DLD1 (cell line): Measurements from ENCODE around the gene FCRL6.

Source experiments
- in situ Hi-C: cut with HindIII; loops from 2 replicates; pipeline ENCODE4 v1.10.0; 2017; ENCODE audit warnings: low sequenced_read_pairs

Gene FCRL6

DNA sequence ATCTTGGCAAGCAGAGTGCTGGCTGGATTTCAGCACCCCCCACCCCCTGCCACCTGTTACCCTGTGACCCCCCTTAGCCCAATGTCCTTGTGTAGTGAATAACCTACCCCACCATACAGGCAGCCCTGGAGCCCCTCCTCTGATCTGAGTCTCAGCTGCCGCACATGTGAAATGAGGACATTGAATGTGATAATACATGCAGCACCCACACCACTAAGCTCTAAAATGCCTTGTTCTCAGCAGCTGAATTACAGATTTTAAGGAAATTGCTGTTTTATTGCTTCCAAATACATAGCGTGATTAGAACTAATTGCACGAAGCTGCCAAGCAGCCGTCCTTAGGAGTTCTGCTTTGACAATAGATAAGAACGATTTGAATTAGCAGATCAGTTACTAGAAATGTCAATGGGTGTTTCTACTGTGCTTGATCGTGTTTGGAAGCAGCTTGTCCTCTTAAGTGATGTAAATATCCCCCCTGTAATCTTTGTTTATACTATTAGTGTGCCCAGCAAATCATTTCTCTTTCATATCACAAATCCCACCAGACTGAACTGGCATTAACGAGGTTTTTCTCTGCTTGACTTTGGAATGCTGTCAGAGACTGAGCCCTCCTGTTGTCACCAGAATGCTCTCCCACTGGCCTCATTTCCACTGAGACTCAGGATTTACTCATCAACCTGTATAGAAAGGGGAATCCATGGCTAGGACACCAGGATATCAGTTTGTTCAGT, 29.4 kb downstream of the FCRL6 start:
- in situ Hi-C loops, result no loop called here

GRCh38 chr1:159832309-159832708, 30.1 kb downstream of the FCRL6 start:
- in situ Hi-C loops, result no loop called here

- in situ Hi-C loops, result no loop called here
These were observed 33.2 kb downstream of the FCRL6 start for GRCh38 chr1:159835356-159835755.

- in situ Hi-C loops, result no loop called here
These were observed 33.8 kb downstream of the FCRL6 start for GRCh38 chr1:159835862-159836525.

DNA sequence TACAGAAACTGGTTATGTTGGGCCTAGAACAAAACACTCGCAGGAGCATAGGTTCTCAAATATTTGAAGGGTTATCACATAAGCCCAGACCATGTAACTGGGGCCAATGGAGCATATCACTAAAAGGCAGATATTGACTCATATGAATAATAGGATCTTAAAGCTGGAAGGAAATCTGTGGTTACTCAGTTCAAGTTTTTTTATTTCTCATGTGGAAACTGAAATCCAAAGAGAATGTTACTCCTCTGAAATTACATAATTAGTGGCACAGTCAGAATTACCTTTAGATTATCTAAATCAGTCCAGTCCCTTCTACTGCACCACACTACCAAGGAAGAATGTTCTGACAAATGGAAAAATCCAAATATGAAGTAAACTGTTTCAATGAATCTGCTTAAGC, 36.6 kb downstream of the FCRL6 start:
- in situ Hi-C loops, result no loop called here

DNA sequence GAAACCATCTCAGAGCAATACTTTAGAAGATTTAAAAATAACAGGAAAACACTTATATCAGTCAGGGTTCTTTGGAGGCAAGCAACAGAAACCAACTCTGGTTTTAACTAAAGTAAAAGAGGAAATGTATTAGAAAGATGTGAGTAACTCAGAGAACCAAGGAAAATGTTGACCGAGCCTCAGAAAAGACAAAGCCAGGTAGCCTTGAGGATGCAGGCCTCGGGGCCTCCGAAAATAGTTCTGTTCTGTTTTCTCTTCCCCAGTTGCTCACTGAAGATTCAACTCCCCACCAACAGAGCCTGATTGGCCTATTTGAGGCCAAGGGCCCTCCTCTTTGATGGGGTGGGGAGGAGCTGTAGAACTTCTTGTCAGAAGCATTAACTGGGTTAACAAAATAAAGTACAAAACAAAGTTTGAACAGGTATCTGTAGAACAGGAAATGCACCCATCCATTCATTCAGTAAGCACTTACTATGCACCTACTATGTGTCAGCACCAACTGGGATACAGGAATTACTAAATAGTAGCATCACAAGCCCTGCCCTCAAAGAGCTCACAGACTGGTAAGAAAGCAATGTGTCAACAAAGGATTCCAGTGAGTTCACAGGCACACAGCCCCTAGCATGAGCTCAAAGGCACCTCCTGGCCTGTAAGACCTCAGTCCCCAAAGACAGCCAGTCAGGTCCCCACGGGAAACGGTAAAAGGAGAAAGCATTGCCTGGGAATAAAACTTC, 37.1 kb downstream of the FCRL6 start:
- in situ Hi-C loops, result no loop called here

- in situ Hi-C loops, result no loop called here
These were observed 39.6 kb downstream of the FCRL6 start for GRCh38 chr1:159841749-159842148.

- in situ Hi-C loops, result no loop called here
These were observed 41.3 kb downstream of the FCRL6 start for GRCh38 chr1:159843459-159843858.

DNA sequence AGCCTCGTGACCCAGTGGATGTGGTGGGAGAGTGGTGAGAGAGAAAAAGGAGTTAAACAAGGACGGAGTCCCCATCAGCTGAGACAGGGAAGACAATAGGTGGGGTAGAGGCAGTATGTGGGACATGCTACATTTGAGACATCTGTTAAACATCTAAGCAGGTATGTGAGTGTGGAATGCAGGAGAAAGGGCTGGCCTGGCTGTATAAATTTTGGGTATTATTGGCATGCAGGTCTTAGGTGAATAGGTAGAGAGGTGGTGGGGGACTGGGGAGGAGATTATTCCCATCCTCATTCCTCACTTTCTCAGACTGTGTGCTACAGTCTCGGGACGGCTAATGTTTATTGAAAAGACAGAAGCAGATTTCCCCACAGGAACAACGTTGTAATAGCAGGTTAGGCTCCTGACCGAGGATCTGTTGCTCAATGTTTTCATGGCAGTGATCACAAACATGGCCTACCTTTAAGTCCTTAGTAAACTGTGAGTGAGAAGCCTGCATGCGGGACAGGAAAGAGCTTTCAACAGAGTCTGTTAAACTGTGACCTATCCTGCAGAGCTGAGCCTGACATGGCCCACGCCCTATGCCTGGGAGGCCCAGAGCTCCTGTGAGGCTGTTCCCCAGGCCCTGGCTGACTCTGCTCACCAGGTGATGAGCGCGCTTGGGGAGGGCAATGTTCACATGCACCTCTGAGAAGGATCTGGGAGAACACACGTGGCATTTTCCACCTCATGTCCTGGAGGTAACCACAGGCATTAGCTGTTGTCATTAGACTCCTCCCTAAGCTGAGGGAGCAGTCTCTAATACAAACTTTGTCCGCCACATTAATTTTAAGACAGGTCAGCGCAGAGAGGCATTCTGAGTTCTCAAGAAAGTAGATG, 43.8 kb downstream of the FCRL6 start:
- in situ Hi-C loops, result no loop called here

- in situ Hi-C loops, result no loop called here
These were observed 45.1 kb downstream of the FCRL6 start for GRCh38 chr1:159847231-159847630.

DNA sequence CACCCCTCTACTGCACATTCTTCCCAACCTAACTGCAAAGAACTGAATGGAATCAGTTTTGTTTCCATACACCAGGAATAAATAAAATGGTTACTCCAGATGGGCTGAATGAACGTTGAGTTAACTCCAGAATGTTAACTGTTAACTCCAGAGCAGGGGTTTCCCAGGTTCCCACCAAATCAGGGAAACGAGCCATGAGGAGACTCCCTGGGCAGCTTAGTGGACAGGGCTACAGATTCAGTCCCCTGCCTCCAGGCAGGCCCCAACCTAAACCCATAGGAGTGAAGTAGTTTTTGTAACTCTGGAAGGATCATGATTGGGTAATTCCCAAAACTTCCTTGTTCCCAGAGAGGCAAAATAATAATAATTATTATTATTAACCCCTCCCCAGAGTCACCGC, 46.2 kb downstream of the FCRL6 start:
- in situ Hi-C loops, result no loop called here

DNA sequence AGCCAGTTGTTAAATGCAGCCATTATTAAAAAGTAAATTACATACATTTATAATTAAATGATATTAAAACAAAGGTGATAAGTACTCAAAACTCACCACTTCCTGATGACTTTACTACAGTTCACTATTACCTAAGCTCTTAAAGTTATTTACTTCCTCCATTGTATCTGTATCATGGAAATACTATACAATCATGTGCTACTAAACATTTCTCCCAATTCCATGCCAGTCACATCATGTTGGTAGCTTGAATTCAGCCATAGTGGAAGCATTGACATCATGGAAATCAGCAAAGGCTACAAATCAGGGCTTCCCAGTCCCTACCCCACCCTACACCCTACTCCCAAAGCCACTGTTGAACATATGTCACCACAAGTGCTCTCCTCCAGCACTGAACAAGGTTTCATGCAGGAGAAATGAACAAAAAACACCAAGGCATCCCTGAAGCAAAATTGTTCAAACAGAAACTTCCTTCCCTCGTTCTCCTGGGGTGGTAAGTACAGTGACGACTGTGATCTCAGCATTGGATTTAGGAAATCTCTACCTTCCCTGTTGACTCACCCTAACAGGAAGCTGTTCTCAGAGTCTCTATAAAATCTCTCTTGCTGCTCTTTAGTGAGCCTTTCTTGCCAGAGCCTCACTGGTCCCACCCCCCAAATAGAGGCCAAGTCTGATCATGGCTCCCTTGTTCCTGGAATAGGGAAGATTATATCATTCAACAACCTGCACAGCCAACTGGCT, 47.6 kb downstream of the FCRL6 start:
- in situ Hi-C loops, result no loop called here

DNA sequence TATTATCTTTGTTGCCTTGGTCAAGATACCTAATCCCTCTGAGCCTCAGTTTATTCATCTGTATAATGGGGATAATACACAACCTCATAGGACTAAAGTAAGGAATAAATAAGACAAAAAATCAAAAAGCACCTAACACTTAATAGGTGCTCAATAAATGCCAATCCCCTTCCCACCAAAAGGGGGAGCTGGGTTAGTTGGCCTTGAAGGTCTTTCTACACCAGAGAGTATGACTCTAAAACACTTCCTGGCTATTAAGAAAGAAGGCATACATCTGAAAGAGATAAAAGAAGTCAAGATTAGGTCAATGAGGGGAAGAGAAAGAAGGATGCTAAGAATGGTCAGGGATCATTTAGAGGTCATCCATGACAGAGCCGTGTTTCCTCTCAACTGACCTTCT, 49.2 kb downstream of the FCRL6 start:
- in situ Hi-C loops, result no loop called here

- in situ Hi-C loops, result no loop called here
These were observed 51.4 kb downstream of the FCRL6 start for GRCh38 chr1:159853417-159854115.

GRCh38 chr1:159854116-159854692, 52.0 kb downstream of the FCRL6 start:
- in situ Hi-C loops, result no loop called here

DNA sequence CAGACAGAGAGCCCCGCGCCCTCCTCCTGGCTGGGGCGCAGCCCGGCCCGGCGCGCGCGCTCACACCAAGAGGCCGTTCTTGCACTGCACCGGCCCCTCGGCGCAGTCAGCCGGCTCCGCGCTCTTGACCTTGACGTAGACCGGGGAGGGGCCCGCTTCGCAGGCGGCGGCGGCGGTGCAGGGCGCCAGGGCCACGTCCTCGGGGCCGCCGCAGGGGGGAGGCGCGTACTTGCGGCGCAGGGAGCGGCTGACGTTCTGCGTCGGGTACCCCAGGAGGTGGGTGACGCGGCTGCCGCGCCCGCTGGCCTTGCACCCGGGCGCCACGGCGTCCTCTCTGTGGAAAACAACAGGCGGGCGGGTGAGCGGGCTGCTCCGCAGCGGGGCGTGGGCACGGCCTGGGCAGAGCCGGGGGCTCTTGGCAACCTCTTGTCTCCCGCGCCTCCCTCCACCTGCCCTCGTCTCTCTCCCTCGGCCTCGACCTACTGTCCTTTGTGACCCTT, 52.6 kb downstream of the FCRL6 start:
- in situ Hi-C loops, result no loop called here

DNA sequence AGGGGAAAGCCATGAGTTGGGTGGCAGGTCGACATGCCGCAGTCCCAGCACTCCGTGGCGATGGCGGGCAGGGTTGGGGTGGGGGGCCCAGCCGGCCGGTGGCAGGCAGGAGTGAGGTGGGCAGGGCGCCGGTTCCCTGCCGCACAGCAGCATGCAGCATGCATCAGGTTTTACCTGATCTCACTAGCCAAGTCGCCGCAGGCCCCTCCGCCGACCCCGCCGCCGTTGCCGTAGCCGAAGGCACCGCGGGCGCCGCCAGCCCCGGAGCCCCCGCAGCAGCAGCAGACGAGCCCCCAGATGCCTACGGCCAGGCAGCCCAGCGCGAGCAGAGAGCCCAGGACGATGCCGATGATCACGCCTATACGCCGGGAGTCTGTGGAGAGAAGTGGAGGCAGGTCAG, 53.5 kb downstream of the FCRL6 start:
- in situ Hi-C loops, result no loop called here

- in situ Hi-C loops, result no loop called here
These were observed 54.4 kb downstream of the FCRL6 start for GRCh38 chr1:159856576-159856975.

DNA sequence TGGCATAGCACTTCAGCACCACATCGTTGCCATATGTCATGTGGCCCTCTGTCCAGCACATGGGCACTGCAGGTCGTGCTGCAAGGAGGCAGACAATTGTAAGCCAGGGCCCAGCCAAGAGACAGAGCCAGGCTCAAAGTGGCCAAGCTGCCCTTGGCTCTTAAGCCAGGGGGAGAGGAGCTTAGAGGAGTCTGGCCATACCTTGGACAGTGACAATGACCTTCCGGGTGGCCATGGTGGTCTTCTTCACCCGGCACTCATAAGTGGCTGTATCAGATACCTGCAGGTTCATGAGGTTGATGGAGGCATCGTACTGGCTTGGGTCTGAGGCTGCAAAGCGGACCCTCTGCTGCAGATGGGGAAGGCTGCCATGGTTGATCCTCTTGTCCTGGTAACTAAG, 55.7 kb downstream of the FCRL6 start:
- in situ Hi-C loops, result no loop called here
